GM12878 (cell line): ENCODE data around the gene DUSP22. TPM values are rescaled to one million over a fixed set of nuclear protein-coding genes. Genes with fewer than 3 reads are reported as not detected.
A peak's percentile ranks its signal among the peaks of the same experiment; 100 is the strongest.

ENCODE experiments used
- ATAC-seq: fragments of 200-7000 bp; cut with Tn5 transposase; 3 replicates; pipeline ENCODE4 v1.9.1; 2020; ENCODE audit warnings: mild to moderate bottlenecking, moderate library complexity
- BruUV-seq: library from RNA; stranded (reverse); fragments of 400-500 nt; replicated peaks from 2 replicates; lab custom pipeline; 2021; lab: Mats Ljungman, UMichigan
- CTCF ChIA-PET: fragments of 300-600 bp; sonication (Branson Sonifier 250); formaldehyde crosslinking; extraction: SDS; loops from one replicate; lab custom pipeline; 2021; ENCODE audit warnings: inconsistent platforms; lab: Yijun Ruan, JAX
- POLR2A ChIA-PET: fragments of 350-600 bp; formaldehyde crosslinking; extraction: SDS; loops from one replicate; lab custom pipeline; 2021; ENCODE audit warnings: inconsistent platforms; lab: Charles Lee
- RAD21 ChIA-PET: fragments of 300-600 bp; sonication (Branson Sonifier 250); formaldehyde crosslinking; loops from one replicate; lab custom pipeline; 2023; ENCODE audit warnings: antibody characterized with exemption; ENCODE audit not compliant: unreplicated experiment; lab: Charles Lee
- SMC1A ChIA-PET: fragments of 300-600 bp; sonication (Branson Sonifier 250); formaldehyde crosslinking; loops from one replicate; lab custom pipeline; 2023; ENCODE audit not compliant: unreplicated experiment, uncharacterized antibody; lab: Charles Lee
- DNase-seq: peaks from one replicate; pipeline ENCODE4 v3.0.0-alpha.2; 2011; ENCODE audit warnings: low read depth, low spot score
- FAIRE-seq: peaks from 3 replicates; lab custom pipeline; 2011; peaks lifted over from hg19 to GRCh38; lab: Jason Lieb, UNC
- H2AFZ ChIP-seq: 2 replicates; pipeline ENCODE4 v1.6.0; 2011; ENCODE audit warnings: low read depth, low read length, control low read depth; ENCODE audit not compliant: control insufficient read depth
- H3K27ac ChIP-seq: 2 replicates; pipeline ENCODE4 v1.5.1; 2011; ENCODE audit warnings: control low read depth; ENCODE audit not compliant: control insufficient read depth, insufficient read depth
- H3K27me3 ChIP-seq, 2 experiments: replicated peaks in 1 of 2; 2 replicates each; pipeline versions ENCODE4 v1.6.0 to v1.6.1; 2011; ENCODE audit warnings: low read length in 1 of 2; ENCODE audit not compliant: control insufficient read depth in 2 of 2, insufficient read depth in 2 of 2
- H3K36me3 ChIP-seq, 2 experiments: 2 replicates each; pipeline ENCODE4 v1.5.1; 2011; ENCODE audit warnings: low read length in 1 of 2; ENCODE audit not compliant: control insufficient read depth in 2 of 2, insufficient read depth in 2 of 2
- H3K4me1 ChIP-seq: 2 replicates; pipeline ENCODE4 v1.6.1; 2011; ENCODE audit warnings: mild to moderate bottlenecking, low read length, moderate library complexity, mixed read lengths; ENCODE audit not compliant: control insufficient read depth, insufficient read depth
- H3K4me2 ChIP-seq: 2 replicates; pipeline ENCODE4 v1.6.0; 2011; ENCODE audit warnings: control low read depth; ENCODE audit not compliant: control insufficient read depth, insufficient read depth
- H3K4me3 ChIP-seq: fragments of 200-600 bp; sonication (generic); 2 replicates; pipeline ENCODE4 v1.5.1; 2016
- H3K79me2 ChIP-seq: 2 replicates; pipeline ENCODE4 v1.6.0; 2011; ENCODE audit warnings: low read length; ENCODE audit not compliant: control insufficient read depth, insufficient read depth
- H3K9ac ChIP-seq: 2 replicates; pipeline ENCODE4 v1.8.0; 2011; ENCODE audit warnings: low read length, control low read depth, mixed read lengths; ENCODE audit not compliant: control insufficient read depth, insufficient read depth
- H3K9me3 ChIP-seq: replicated peaks from 3 replicates; pipeline ENCODE4 v1.5.1; 2011; ENCODE audit warnings: mild to moderate bottlenecking, low read length; ENCODE audit not compliant: control insufficient read depth, insufficient read depth
- H4K20me1 ChIP-seq: 2 replicates; pipeline ENCODE4 v1.6.0; 2011; ENCODE audit not compliant: control insufficient read depth, insufficient read depth
- ASH2L ChIP-seq: fragments of 300-600, 200-600 bp; sonication (generic); IDR thresholded peaks from 2 replicates; pipeline ENCODE4 v1.6.1; 2017; ENCODE audit warnings: low read depth, mild to moderate bottlenecking, borderline replicate concordance
- BMI1 ChIP-seq: fragments of 450-650 bp; IDR thresholded peaks from 2 replicates; pipeline ENCODE4 v1.6.1; 2016; ENCODE audit warnings: mild to moderate bottlenecking, moderate library complexity, borderline replicate concordance
- ETV6 ChIP-seq, 2 experiments: fragments of 450-650 bp in 1 of 2; IDR thresholded peaks in 1 of 2; conservative IDR thresholded peaks in 1 of 2; 2 replicates each; pipeline ENCODE4 v1.6.1; 2014; ENCODE audit warnings: antibody characterized with exemption in 1 of 2, borderline replicate concordance in 1 of 2, low read depth in 1 of 2, mild to moderate bottlenecking in 1 of 2, moderate library complexity in 1 of 2
- EZH2 ChIP-seq: IDR thresholded peaks from 2 replicates; pipeline ENCODE4 v1.6.1; 2012; ENCODE audit warnings: low read depth, mild to moderate bottlenecking, control low read depth, inconsistent platforms, low read length, borderline replicate concordance; ENCODE audit not compliant: control insufficient read depth
- NR2C2 ChIP-seq: IDR thresholded peaks from 2 replicates; pipeline ENCODE4 v1.6.1; 2011; ENCODE audit warnings: borderline replicate concordance, low read depth; ENCODE audit not compliant: control insufficient read depth, insufficient read length
- POLR2AphosphoS5 ChIP-seq: IDR thresholded peaks from 2 replicates; pipeline ENCODE4 v1.6.1; 2011; ENCODE audit warnings: mild to moderate bottlenecking, low read length, inconsistent platforms
- RFX5 ChIP-seq: IDR thresholded peaks from 2 replicates; pipeline ENCODE4 v1.6.1; 2011; ENCODE audit warnings: low read depth, low read length, improper control_type of control experiment
- SPI1 ChIP-seq: IDR thresholded peaks from 2 replicates; pipeline ENCODE4 v1.6.1; 2011; ENCODE audit warnings: low read depth, mild to moderate bottlenecking, low read length, moderate library complexity, borderline replicate concordance; ENCODE audit not compliant: insufficient read depth
- STAT1 ChIP-seq: fragments of 450-650 bp; conservative IDR thresholded peaks from 2 replicates; pipeline ENCODE4 v1.6.1; 2014; ENCODE audit warnings: antibody characterized with exemption, mild to moderate bottlenecking
- TCF3 ChIP-seq: IDR thresholded peaks from 2 replicates; pipeline ENCODE4 v1.6.1; 2012; ENCODE audit warnings: low read depth, mild to moderate bottlenecking, low read length, borderline replicate concordance; ENCODE audit not compliant: insufficient read depth
- WRNIP1 ChIP-seq: IDR thresholded peaks from 2 replicates; pipeline ENCODE4 v1.6.1; 2011; ENCODE audit warnings: low read depth, low read length, improper control_type of control experiment, borderline replicate concordance
- YBX1 ChIP-seq: fragments of 450-650 bp; IDR thresholded peaks from 2 replicates; pipeline ENCODE4 v1.6.1; 2016; ENCODE audit warnings: antibody characterized with exemption
- ZSCAN29 ChIP-seq: fragments of 450-650 bp; IDR thresholded peaks from 2 replicates; pipeline ENCODE4 v1.6.1; 2017; ENCODE audit warnings: mild to moderate bottlenecking, moderate library complexity
- ZZZ3 ChIP-seq: IDR thresholded peaks from 2 replicates; pipeline ENCODE4 v1.6.1; 2011; ENCODE audit warnings: low read depth; ENCODE audit not compliant: control insufficient read depth, insufficient read length
- WGBS: methylation state at CpG from one replicate; pipeline ENCODE4 v1.1.6; 2016; ENCODE audit warnings: low lambda C conversion rate; ENCODE audit not compliant: insufficient replicate concordance, insufficient coverage; ENCODE audit errors: missing lambda C conversion rate; 5-methylcytosine and 5-hydroxymethylcytosine counted together
- in situ Hi-C: fragments of 300-500 bp; cut with MboI; formaldehyde crosslinking; loops from 9 replicates; pipeline ENCODE4 v1.14.3; 2018; ENCODE audit warnings: mixed read lengths
- intact Hi-C: fragments of 100-400 bp; cut with micrococcal nuclease; formaldehyde crosslinking; loops from one replicate; pipeline ENCODE4 v1.14.2; 2022; ENCODE audit not compliant: unreplicated experiment
- polyA plus RNA-seq, 11 experiments: library from polyadenylated mRNA; depleted of rRNA in 4 of 11; unstranded in 6 of 11; stranded (reverse) in 5 of 11; fragments of >200 nt; fragmentation: Nextera tagmentation in 4 of 11; fragmentation: Illumina TruSeq in 1 of 11; extraction: Ambion mirVana in 4 of 11; extraction: Trizol in 1 of 11; gene quantifications; 1 replicate in 1 of 11; 2 replicates in 10 of 11; pipeline versions ENCODE4 v1.2.1 to v1.2.3, GENCODE V29; 2011 to 2016; ENCODE audit warnings: inconsistent platforms in 2 of 11, missing spikeins in 2 of 11, low read depth in 1 of 11
- total RNA-seq, 4 experiments: library from RNA; depleted of rRNA in 3 of 4; stranded (reverse); fragments of >200 nt in 3 of 4; fragmentation: Illumina TruSeq in 1 of 4; extraction: Trizol in 1 of 4; gene quantifications; 2 replicates each; pipeline versions ENCODE4 v1.2.1 to v1.2.3, GENCODE V29; 2013 to 2021
- TF ChIP-seq, protein P1 (sequence below): IDR thresholded peaks from 2 replicates; pipeline ENCODE4 v1.6.1; 2011; ENCODE audit warnings: mild to moderate bottlenecking, low read depth, low read length, moderate library complexity; ENCODE audit not compliant: insufficient replicate concordance
- TF ChIP-seq, protein P2 (sequence below): IDR thresholded peaks from 2 replicates; pipeline ENCODE4 v1.6.1; 2012; ENCODE audit warnings: low read depth, low read length, improper control_type of control experiment
- TF ChIP-seq, protein P3 (sequence below): IDR thresholded peaks from 2 replicates; pipeline ENCODE4 v1.6.1; 2011; ENCODE audit warnings: low read depth, mild to moderate bottlenecking, low read length, moderate library complexity, borderline replicate concordance; ENCODE audit errors: extremely low read depth
- TF ChIP-seq, protein P4 (sequence below): fragments of 450-650 bp; IDR thresholded peaks from 2 replicates; pipeline ENCODE4 v1.6.1; 2017; ENCODE audit warnings: mild to moderate bottlenecking

The DUSP22 gene
- total and polyA plus RNA-seq, 10 of the 15 experiments (the other 5 are each of a cell fraction or from before 2014, with no cell fraction given), result 78.9 to 156 (median 107) TPM

DNA sequence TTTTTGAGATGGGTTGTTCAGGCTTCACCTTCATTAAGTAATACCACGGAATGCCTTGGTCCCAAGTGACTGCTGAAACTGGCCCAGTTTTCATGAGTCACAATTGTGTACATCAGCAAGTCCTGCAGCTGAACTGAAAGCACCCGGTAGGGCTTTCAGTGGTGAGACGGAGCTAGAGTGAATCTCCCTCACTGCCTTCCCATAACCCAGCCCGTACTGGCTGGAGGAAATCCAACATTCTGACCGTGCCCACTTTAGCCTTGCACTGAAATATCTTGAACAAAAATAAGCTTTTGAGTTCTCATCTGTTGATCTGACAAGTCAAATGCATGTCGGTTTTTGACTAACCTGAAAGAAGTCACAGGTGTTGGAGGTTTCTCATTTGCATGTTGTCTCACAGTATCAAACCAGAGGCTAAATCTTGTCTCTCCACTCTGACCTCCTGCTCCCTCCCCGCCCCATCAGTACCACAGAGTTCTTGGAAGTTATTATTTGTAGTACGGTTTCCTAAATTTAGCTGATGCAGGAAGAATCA lies 35.9 kb downstream of the DUSP22 start:
- Histone ChIP-seq H3K9me3 (no peaks in the 10 kb centered on the region), H3K27ac (peak overlapping the region; percentile 97), H2AFZ (no peak overlapping the region), H3K4me2 (peak overlapping the region; percentile 80), H3K27me3 (no peaks in the 10 kb centered on the region), H3K4me1 (peaks cover 85% of the 10 kb centered on the region), H3K9ac (peak overlapping the region; percentile 84), H3K4me3 (peak overlapping the region; percentile 37), H3K79me2 (peaks cover 77% of the 10 kb centered on the region), H4K20me1 (no peaks in the 10 kb centered on the region), H3K36me3 (peaks cover 21 to 22% of the 10 kb centered on the region in 2 experiments)
- ChIA-PET RAD21 (interaction anchor here (0.7 to 8.2 kb wide), 23 partner anchors 9 to 197 kb away, joined by 3 to 170 read pairs (median 8); partner anchors contain the start of genes DUSP22 and IRF4), SMC1A (interaction anchor here (0.6 to 17.1 kb wide), 24 partner anchors 10 to 148 kb away, joined by 3 to 707 read pairs (median 4); partner anchors contain the start of gene IRF4), CTCF (interaction anchor here (1.1 to 8.5 kb wide), 14 partner anchors 8 to 101 kb away, joined by 3 to 83 read pairs (median 7); partner anchors contain the start of gene DUSP22), POLR2A (interaction anchor here (1.2 to 8.4 kb wide), 13 partner anchors 9 to 109 kb away, joined by 3 to 165 read pairs (median 6); partner anchors contain the start of gene DUSP22)
- in situ Hi-C loops, result no loop called here
- WGBS, result 6% methylated on average over 8 of the region's 8 CpGs
- intact Hi-C loops, result loop anchor here (1.0 kb wide), 2 partner anchors 36 to 100 kb away; partner anchors contain the start of gene DUSP22
- DNase-seq, result peak; percentile 100
- FAIRE-seq, result peak; percentile 92
- BruUV-seq, result no TSS peak
- peak; percentile 76 for ATAC-seq
- TF ChIP-seq NR2C2 (no peak), TCF3 (peak; percentile 97), POLR2AphosphoS5 (peak; percentile 82), ZZZ3 (no peak), BMI1 (0 out of 2 replicates have a peak, but pooled peaks have one; percentile 12), EZH2 (no peak), ASH2L (no peak), RFX5 (no peak), ZSCAN29 (no peak), YBX1 (no peak), ETV6 (conservative IDR thresholded peaks at IDR 0.05 in 1 of 2, IDR thresholded peaks at IDR 0.05 in 1 of 2; ENCODE audit: borderline replicate concordance in 1 of 2, low read depth in 1 of 2) (no peak), WRNIP1 (no peak), SPI1 (no peak; the same call in 1 of the 2 replicates), STAT1 (peak; percentile 18)
- TF ChIP-seq, protein P1, sequence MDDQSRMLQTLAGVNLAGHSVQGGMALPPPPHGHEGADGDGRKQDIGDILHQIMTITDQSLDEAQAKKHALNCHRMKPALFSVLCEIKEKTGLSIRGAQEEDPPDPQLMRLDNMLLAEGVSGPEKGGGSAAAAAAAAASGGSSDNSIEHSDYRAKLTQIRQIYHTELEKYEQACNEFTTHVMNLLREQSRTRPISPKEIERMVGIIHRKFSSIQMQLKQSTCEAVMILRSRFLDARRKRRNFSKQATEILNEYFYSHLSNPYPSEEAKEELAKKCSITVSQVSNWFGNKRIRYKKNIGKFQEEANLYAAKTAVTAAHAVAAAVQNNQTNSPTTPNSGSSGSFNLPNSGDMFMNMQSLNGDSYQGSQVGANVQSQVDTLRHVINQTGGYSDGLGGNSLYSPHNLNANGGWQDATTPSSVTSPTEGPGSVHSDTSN, result no peak
- TF ChIP-seq, protein P2, sequence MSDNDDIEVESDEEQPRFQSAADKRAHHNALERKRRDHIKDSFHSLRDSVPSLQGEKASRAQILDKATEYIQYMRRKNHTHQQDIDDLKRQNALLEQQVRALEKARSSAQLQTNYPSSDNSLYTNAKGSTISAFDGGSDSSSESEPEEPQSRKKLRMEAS, result no peak; the same call in 1 of the 2 replicates
- TF ChIP-seq, protein P3, sequence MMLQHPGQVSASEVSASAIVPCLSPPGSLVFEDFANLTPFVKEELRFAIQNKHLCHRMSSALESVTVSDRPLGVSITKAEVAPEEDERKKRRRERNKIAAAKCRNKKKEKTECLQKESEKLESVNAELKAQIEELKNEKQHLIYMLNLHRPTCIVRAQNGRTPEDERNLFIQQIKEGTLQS, result no peak
- TF ChIP-seq, protein P4, sequence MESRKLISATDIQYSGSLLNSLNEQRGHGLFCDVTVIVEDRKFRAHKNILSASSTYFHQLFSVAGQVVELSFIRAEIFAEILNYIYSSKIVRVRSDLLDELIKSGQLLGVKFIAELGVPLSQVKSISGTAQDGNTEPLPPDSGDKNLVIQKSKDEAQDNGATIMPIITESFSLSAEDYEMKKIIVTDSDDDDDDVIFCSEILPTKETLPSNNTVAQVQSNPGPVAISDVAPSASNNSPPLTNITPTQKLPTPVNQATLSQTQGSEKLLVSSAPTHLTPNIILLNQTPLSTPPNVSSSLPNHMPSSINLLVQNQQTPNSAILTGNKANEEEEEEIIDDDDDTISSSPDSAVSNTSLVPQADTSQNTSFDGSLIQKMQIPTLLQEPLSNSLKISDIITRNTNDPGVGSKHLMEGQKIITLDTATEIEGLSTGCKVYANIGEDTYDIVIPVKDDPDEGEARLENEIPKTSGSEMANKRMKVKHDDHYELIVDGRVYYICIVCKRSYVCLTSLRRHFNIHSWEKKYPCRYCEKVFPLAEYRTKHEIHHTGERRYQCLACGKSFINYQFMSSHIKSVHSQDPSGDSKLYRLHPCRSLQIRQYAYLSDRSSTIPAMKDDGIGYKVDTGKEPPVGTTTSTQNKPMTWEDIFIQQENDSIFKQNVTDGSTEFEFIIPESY, result no peak; the same call in 1 of the 2 replicates
